H1 (cell line): ENCODE data around the gene GJB6. TPM values are rescaled to one million over a fixed set of nuclear protein-coding genes. Genes with fewer than 3 reads are reported as not detected.

Experiments used
- ATF2 ChIP-seq: IDR thresholded peaks from 2 replicates; pipeline ENCODE4 v1.6.1; 2012; ENCODE audit warnings: low read length, inconsistent platforms
- BACH1 ChIP-seq: IDR thresholded peaks from 2 replicates; pipeline ENCODE4 v1.6.1; 2012; ENCODE audit warnings: low read length, improper control_type of control experiment
- CTCF ChIP-seq, 3 experiments: IDR thresholded peaks; 1 replicate in 2 of 3; 2 replicates in 1 of 3; pipeline versions ENCODE4 v1.5.1 to v1.6.1; 2011; ENCODE audit warnings: low read length in 3 of 3, mild to moderate bottlenecking in 3 of 3, inconsistent platforms in 2 of 3, low read depth in 1 of 3, moderate library complexity in 1 of 3; ENCODE audit not compliant: insufficient read depth in 1 of 3; ENCODE audit errors: control extremely low read depth in 1 of 3
- KDM4A ChIP-seq: IDR thresholded peaks from one replicate; pipeline ENCODE4 v1.7.1; 2012; ENCODE audit warnings: low read depth, mild to moderate bottlenecking, moderate library complexity, low read length, inconsistent platforms; ENCODE audit not compliant: severe bottlenecking
- NRF1 ChIP-seq: IDR thresholded peaks from 2 replicates; pipeline ENCODE4 v1.6.1; 2011; ENCODE audit warnings: mild to moderate bottlenecking, low read depth, low read length, improper control_type of control experiment
- SIRT6 ChIP-seq: IDR thresholded peaks from one replicate; pipeline ENCODE4 v1.7.1; 2012; ENCODE audit warnings: low read length, inconsistent platforms
- TCF12 ChIP-seq: IDR thresholded peaks from 2 replicates; pipeline ENCODE4 v1.6.1; 2011; ENCODE audit warnings: low read depth, mild to moderate bottlenecking, low read length
- polyA plus RNA-seq, 7 experiments: library from polyadenylated mRNA; depleted of rRNA in 3 of 7; stranded (reverse) in 5 of 7; unstranded in 2 of 7; fragments of >200 nt in 5 of 7; fragments of 200-250 nt in 2 of 7; gene quantifications; 1 replicate in 5 of 7; 2 replicates in 1 of 7; 4 replicates in 1 of 7; pipeline versions ENCODE4 v1.2.1 to v1.2.3, GENCODE V29; 2011 to 2013; ENCODE audit warnings: missing spikeins in 2 of 7, mixed read lengths in 2 of 7
- total RNA-seq: library from RNA; stranded (reverse); fragmentation: NEBNext Ultra II Directional; extraction: Animal tissue kit (Norgen Biotek cat#: 25700); gene quantifications from 2 replicates; pipeline ENCODE4 v1.2.1, GENCODE V29; 2021
- TF ChIP-seq, protein P1 (sequence below): IDR thresholded peaks from 2 replicates; pipeline ENCODE4 v1.6.1; 2012; ENCODE audit warnings: inconsistent platforms

Gene GJB6
- total and polyA plus RNA-seq, 2 of the 8 experiments (the other 6 are each of a cell fraction or from before 2014, with no cell fraction given) = not detected

- TF ChIP-seq CTCF (IDR thresholded peaks at IDR 0.05; ENCODE audit: control extremely low read depth in 1 of 3, insufficient read depth in 1 of 3, low read depth in 1 of 3, low read length in 3 of 3) (no peak), SIRT6 (no peak), NRF1 (no peak), ATF2 (no peak), TCF12 (no peak), KDM4A (no peak), BACH1 (no peak)
- TF ChIP-seq, protein P1, sequence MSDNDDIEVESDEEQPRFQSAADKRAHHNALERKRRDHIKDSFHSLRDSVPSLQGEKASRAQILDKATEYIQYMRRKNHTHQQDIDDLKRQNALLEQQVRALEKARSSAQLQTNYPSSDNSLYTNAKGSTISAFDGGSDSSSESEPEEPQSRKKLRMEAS = no peak
Measured at GRCh38 chr13:20190481-20191310, 41.4 kb downstream of the GJB6 start (continued).
